T-cell (primary cell): ENCODE measurements around the gene PRADC1. TPM values are rescaled to one million over a fixed set of nuclear protein-coding genes. Genes with fewer than 3 reads are reported as not detected.

Experiments
- ATAC-seq, 4 experiments: fragments of 200-7000 bp in 3 of 4; fragments of 150-1000 bp in 1 of 4; cut with Tn5 transposase; replicated peaks in 1 of 4; 1 replicate in 3 of 4; 2 replicates in 1 of 4; pipeline ENCODE4 v1.10.0; 2021; ENCODE audit warnings: moderate library complexity in 3 of 4, mild to moderate bottlenecking in 2 of 4, moderate number of reproducible peaks in 1 of 4
- CTCF ChIA-PET, 2 donors: fragments of 300-600 bp; sonication (Branson Sonifier 250); formaldehyde crosslinking; loops; one replicate each; lab custom pipeline; 2022; ENCODE audit warnings: antibody characterized with exemption in 2 of 2; lab: Charles Lee
- POLR2A ChIA-PET, 2 donors: fragments of 300-600 bp; sonication (Branson Sonifier 250); formaldehyde crosslinking; loops; one replicate each; lab custom pipeline; 2022; ENCODE audit warnings: antibody characterized with exemption in 2 of 2; lab: Charles Lee
- DNase-seq, 35 experiments: peaks; one replicate each; pipeline versions ENCODE4 v3.0.0 to v3.0.0-alpha.2; 2013 to 2023
- H3K27ac ChIP-seq: one replicate; pipeline ENCODE4 v1.5.1; 2013; ENCODE audit warnings: low read length
- H3K27me3 ChIP-seq, 2 experiments: replicated peaks in 1 of 2; 1 replicate in 1 of 2; 2 replicates in 1 of 2; pipeline versions ENCODE4 v1.6.1 to v1.7.0; 2013; ENCODE audit warnings: low read length in 1 of 2, mixed read lengths in 1 of 2; ENCODE audit not compliant: control insufficient read depth in 2 of 2, insufficient read depth in 2 of 2; ENCODE audit errors: extremely low read depth in 1 of 2
- H3K36me3 ChIP-seq, 2 donors: 1 replicate in 1 of 2; 2 replicates in 1 of 2; pipeline versions ENCODE4 v1.6.1 to v1.7.0; 2013; ENCODE audit warnings: low read length in 1 of 2; ENCODE audit not compliant: control insufficient read depth in 2 of 2, insufficient read depth in 1 of 2; ENCODE audit errors: extremely low read depth in 1 of 2
- H3K4me1 ChIP-seq, 2 experiments: 1 replicate in 1 of 2; 2 replicates in 1 of 2; pipeline versions ENCODE4 v1.6.1 to v1.7.0; 2013; ENCODE audit warnings: low read length in 2 of 2, mixed read lengths in 1 of 2; ENCODE audit not compliant: insufficient read depth in 2 of 2, control insufficient read depth in 1 of 2; ENCODE audit errors: extremely low read depth in 1 of 2
- H3K4me3 ChIP-seq, 2 donors: 1 replicate in 1 of 2; 2 replicates in 1 of 2; pipeline versions ENCODE4 v1.5.1 to v1.7.0; 2013; ENCODE audit warnings: mild to moderate bottlenecking in 2 of 2, low read length in 1 of 2, moderate library complexity in 1 of 2; ENCODE audit not compliant: control insufficient read depth in 1 of 2; ENCODE audit errors: extremely low read depth in 1 of 2
- H3K9me3 ChIP-seq: 2 replicates; pipeline ENCODE4 v1.7.0; 2013
- H3K27ac Mint-ChIP-seq, 2 donors: one replicate each; pipeline ENCODE4 v1.8.0; 2020 to 2021; ENCODE audit warnings: mild to moderate bottlenecking in 2 of 2, mixed read lengths in 2 of 2
- H3K27me3 Mint-ChIP-seq, 2 donors: one replicate each; pipeline ENCODE4 v1.8.0; 2021 to 2022; ENCODE audit warnings: mixed read lengths in 2 of 2
- H3K36me3 Mint-ChIP-seq: one replicate; pipeline ENCODE4 v1.8.0; 2021; ENCODE audit warnings: mixed read lengths
- H3K4me1 Mint-ChIP-seq, 3 donors: one replicate each; pipeline ENCODE4 v1.8.0; 2020 to 2022; ENCODE audit warnings: mixed read lengths in 3 of 3, mild to moderate bottlenecking in 1 of 3
- H3K4me3 Mint-ChIP-seq, 3 donors: one replicate each; pipeline ENCODE4 v1.8.0; 2020 to 2022; ENCODE audit warnings: mild to moderate bottlenecking in 3 of 3, mixed read lengths in 3 of 3, moderate library complexity in 3 of 3
- H3K9me3 Mint-ChIP-seq, 3 donors: one replicate each; pipeline ENCODE4 v1.8.0; 2020 to 2022; ENCODE audit warnings: mixed read lengths in 3 of 3
- WGBS: methylation state at CpG from one replicate; pipeline ENCODE4 v1.1.5; 2013; ENCODE audit warnings: missing lambda C conversion rate; ENCODE audit not compliant: insufficient coverage; 5-methylcytosine and 5-hydroxymethylcytosine counted together
- total RNA-seq, 35 experiments: library from RNA in 6 of 35; stranded (reverse) in 6 of 35; fragments of 120-200 nt in 1 of 35; gene quantifications; one replicate each; pipeline versions ENCODE4 v1.2.1 to v1.2.4 and lab custom pipeline; 2013 to 2026

Gene PRADC1
- total RNA-seq, 5 donors from 2014 or later (not counting 1 experiment from before 2014, with no cell fraction given) = 6.1 to 9.9 (median 6.4) TPM

- ATAC-seq (no peak), DNase-seq (no peak)
- Histone ChIP-seq H3K36me3 (peaks cover 28 to 71% of the 10 kb centered on the region in 2 donors), H3K27ac (no peak overlapping the region), H3K4me3 (no peak overlapping the region), H3K27me3 (no peaks in the 10 kb centered on the region), H3K4me1 (no peaks in the 10 kb centered on the region), H3K9me3 (no peaks in the 10 kb centered on the region)
- ChIA-PET CTCF (no interaction called here), POLR2A (no interaction called here)
- no peaks in the 10 kb centered on the region for H3K27me3 Mint-ChIP-seq
- H3K9me3 Mint-ChIP-seq = no peaks in the 10 kb centered on the region
- no peak overlapping the region for H3K27ac Mint-ChIP-seq
- 94% methylated on average over 7 of the region's 17 CpGs for WGBS
- peaks cover 0 to 9% (median 4%) of the 10 kb centered on the region in 3 donors for H3K4me1 Mint-ChIP-seq
- no peak overlapping the region for H3K4me3 Mint-ChIP-seq
- H3K36me3 Mint-ChIP-seq = peaks cover 36% of the 10 kb centered on the region
Measured at GRCh38 chr2:73252238-73253027, 19.4 kb upstream of the PRADC1 start.

- ATAC-seq (no peak), DNase-seq (no peak)
- H3K27me3 Mint-ChIP-seq = no peaks in the 10 kb centered on the region
- CTCF ChIA-PET = no interaction called here
- no peak overlapping the region for H3K4me3 Mint-ChIP-seq
- WGBS = 98% methylated on average over 12 of the region's 17 CpGs
- Histone ChIP-seq H3K9me3 (no peaks in the 10 kb centered on the region), H3K36me3 (peaks cover 27 to 83% of the 10 kb centered on the region in 2 donors), H3K4me1 (no peaks in the 10 kb centered on the region), H3K4me3 (no peak overlapping the region), H3K27ac (no peak overlapping the region), H3K27me3 (no peaks in the 10 kb centered on the region)
- POLR2A ChIA-PET = no interaction called here
- peaks cover 47% of the 10 kb centered on the region for H3K36me3 Mint-ChIP-seq
- H3K4me1 Mint-ChIP-seq = peaks cover 0 to 8% (median 0%) of the 10 kb centered on the region in 3 donors
- no peak overlapping the region for H3K27ac Mint-ChIP-seq
- H3K9me3 Mint-ChIP-seq = no peaks in the 10 kb centered on the region
Measured at GRCh38 chr2:73250872-73251846, 18.1 kb upstream of the PRADC1 start.

- H3K36me3 ChIP-seq = peaks cover 20 to 97% of the 10 kb centered on the region in 2 donors
- ChIA-PET CTCF (no interaction called here), POLR2A (no interaction called here)
- WGBS = 92% methylated on average over 8 of the region's 9 CpGs
- DNase-seq (no peak), ATAC-seq (no peak)
- H3K9me3 ChIP-seq = no peaks in the 10 kb centered on the region
- peaks cover 0 to 15% (median 2%) of the 10 kb centered on the region in 3 donors for H3K4me1 Mint-ChIP-seq
- H3K36me3 Mint-ChIP-seq = peaks cover 57% of the 10 kb centered on the region
- H3K4me3 ChIP-seq = no peak overlapping the region
- no peak overlapping the region for H3K27ac ChIP-seq
- H3K9me3 Mint-ChIP-seq = no peaks in the 10 kb centered on the region
- no peaks in the 10 kb centered on the region for H3K27me3 ChIP-seq
- no peak overlapping the region for H3K4me3 Mint-ChIP-seq
- H3K27ac Mint-ChIP-seq = no peak overlapping the region
- H3K27me3 Mint-ChIP-seq = no peaks in the 10 kb centered on the region
- H3K4me1 ChIP-seq = no peaks in the 10 kb centered on the region
Measured at GRCh38 chr2:73249636-73250035, 16.6 kb upstream of the PRADC1 start.

- Histone ChIP-seq H3K4me1 (no peaks in the 10 kb centered on the region), H3K27ac (no peak overlapping the region), H3K4me3 (no peak overlapping the region), H3K9me3 (no peaks in the 10 kb centered on the region), H3K36me3 (peaks cover 9 to 93% of the 10 kb centered on the region in 2 donors), H3K27me3 (no peaks in the 10 kb centered on the region)
- H3K36me3 Mint-ChIP-seq = peaks cover 54% of the 10 kb centered on the region
- POLR2A ChIA-PET = no interaction called here
- 76% methylated on average over 3 of the region's 3 CpGs for WGBS
- peaks cover 2 to 15% (median 10%) of the 10 kb centered on the region in 3 donors for H3K4me1 Mint-ChIP-seq
- no peaks in the 10 kb centered on the region for H3K27me3 Mint-ChIP-seq
- CTCF ChIA-PET = no interaction called here
- H3K4me3 Mint-ChIP-seq = no peak overlapping the region
- ATAC-seq (no peak), DNase-seq (no peak)
- H3K27ac Mint-ChIP-seq = no peak overlapping the region
- no peaks in the 10 kb centered on the region for H3K9me3 Mint-ChIP-seq
Measured at GRCh38 chr2:73246850-73247249, 13.8 kb upstream of the PRADC1 start.

- H3K36me3 ChIP-seq = peaks cover 3 to 89% of the 10 kb centered on the region in 2 donors
- Mint-ChIP-seq H3K27ac (no peak overlapping the region), H3K36me3 (peaks cover 44% of the 10 kb centered on the region), H3K9me3 (no peaks in the 10 kb centered on the region), H3K4me3 (no peak overlapping the region), H3K27me3 (no peaks in the 10 kb centered on the region), H3K4me1 (peaks cover 2 to 16% (median 15%) of the 10 kb centered on the region in 3 donors)
- no peak overlapping the region for H3K27ac ChIP-seq
- CTCF ChIA-PET = interaction anchor here in 1 of 2 donors (0.8 kb wide), 1 partner anchor 16 kb away, joined by 3 read pairs; no protein-coding TSS in a partner anchor
- no peaks in the 10 kb centered on the region for H3K4me1 ChIP-seq
- no peaks in the 10 kb centered on the region for H3K9me3 ChIP-seq
- H3K27me3 ChIP-seq = no peaks in the 10 kb centered on the region
- ATAC-seq (no peak), DNase-seq (no peak)
- H3K4me3 ChIP-seq = no peak overlapping the region
- WGBS = 70% methylated on average over 2 of the region's 3 CpGs
- POLR2A ChIA-PET = no interaction called here
Measured at GRCh38 chr2:73244580-73244979, 11.5 kb upstream of the PRADC1 start.

GRCh38 chr2:73243884-73244570, 11.0 kb upstream of the PRADC1 start:
- no peaks in the 10 kb centered on the region for H3K4me1 ChIP-seq
- no peak overlapping the region for H3K4me3 ChIP-seq
- DNase-seq (no peak), ATAC-seq (no peak)
- Mint-ChIP-seq H3K9me3 (no peaks in the 10 kb centered on the region), H3K4me1 (peaks cover 6 to 21% (median 21%) of the 10 kb centered on the region in 3 donors), H3K27ac (no peak overlapping the region), H3K36me3 (peaks cover 42% of the 10 kb centered on the region), H3K4me3 (no peak overlapping the region), H3K27me3 (no peaks in the 10 kb centered on the region)
- H3K27me3 ChIP-seq = no peaks in the 10 kb centered on the region
- POLR2A ChIA-PET = no interaction called here
- WGBS = 63% methylated on average over 3 of the region's 5 CpGs
- CTCF ChIA-PET = no interaction called here
- no peaks in the 10 kb centered on the region for H3K9me3 ChIP-seq
- H3K36me3 ChIP-seq = peaks cover 0 to 89% of the 10 kb centered on the region in 2 donors
- no peak overlapping the region for H3K27ac ChIP-seq
